PC-3 (cell line): ENCODE data around the gene YIF1A. TPM values are rescaled to one million over a fixed set of nuclear protein-coding genes. Genes with fewer than 3 reads are reported as not detected.

Source experiments
- ATAC-seq: fragments of 200-7000 bp; cut with Tn5 transposase; 2 replicates; pipeline ENCODE4 v1.9.1; 2020; ENCODE audit warnings: mild to moderate bottlenecking, moderate library complexity
- BruUV-seq: library from RNA; stranded (reverse); fragments of 400-500 nt; replicated peaks from 2 replicates; lab custom pipeline; 2021; lab: Mats Ljungman, UMichigan
- CTCF ChIA-PET: fragments of 300-600 bp; sonication (Branson Sonifier 250); formaldehyde crosslinking; loops from one replicate; lab custom pipeline; 2022; ENCODE audit warnings: antibody characterized with exemption; lab: Charles Lee
- POLR2A ChIA-PET: fragments of 300-600 bp; sonication (Branson Sonifier 250); formaldehyde crosslinking; loops from one replicate; lab custom pipeline; 2022; ENCODE audit warnings: antibody characterized with exemption; ENCODE audit not compliant: unreplicated experiment; lab: Charles Lee
- DNase-seq: peaks from one replicate; pipeline ENCODE4 v3.0.0-alpha.2; 2015
- H2AFZ ChIP-seq: fragments of 300-600 bp; sonication (generic); 2 replicates; pipeline ENCODE4 v1.6.0; 2016; ENCODE audit warnings: antibody characterized with exemption, low read length
- H3F3A ChIP-seq: fragments of 300-600 bp; sonication (generic); one replicate; pipeline ENCODE4 v1.6.0; 2017; ENCODE audit warnings: antibody characterized with exemption, low read length, control low read depth, mild to moderate bottlenecking; ENCODE audit not compliant: unreplicated experiment
- H3K27ac ChIP-seq: fragments of 300-600 bp; sonication (generic); 2 replicates; pipeline ENCODE4 v1.5.1; 2016; ENCODE audit warnings: mild to moderate bottlenecking, low read length
- H3K27me3 ChIP-seq: fragments of 300-600 bp; sonication (generic); 2 replicates; pipeline ENCODE4 v1.6.1; 2016; ENCODE audit warnings: low read length, mixed read lengths
- H3K36me3 ChIP-seq: fragments of 300-600 bp; sonication (generic); 2 replicates; pipeline ENCODE4 v1.6.1; 2016; ENCODE audit warnings: low read depth, mixed run types, low read length, mixed read lengths
- H3K4me1 ChIP-seq: fragments of 300-600 bp; sonication (generic); 2 replicates; pipeline ENCODE4 v1.5.1; 2016; ENCODE audit warnings: low read length; ENCODE audit not compliant: insufficient read depth
- H3K4me2 ChIP-seq: fragments of 300-600 bp; sonication (generic); 2 replicates; pipeline ENCODE4 v1.6.0; 2016; ENCODE audit warnings: low read length
- H3K4me3 ChIP-seq: fragments of 300-600 bp; sonication (generic); 2 replicates; pipeline ENCODE4 v1.5.1; 2016; ENCODE audit warnings: mild to moderate bottlenecking, low read length, mixed read lengths
- H3K79me2 ChIP-seq: fragments of 300-600 bp; sonication (generic); 2 replicates; pipeline ENCODE4 v1.6.1; 2017; ENCODE audit warnings: low read length, mixed read lengths
- H3K9ac ChIP-seq: fragments of 300-600 bp; sonication (generic); 2 replicates; pipeline ENCODE4 v1.6.0; 2016; ENCODE audit warnings: mild to moderate bottlenecking, low read length
- H3K9me2 ChIP-seq: fragments of 300-600 bp; sonication (generic); replicated peaks from 2 replicates; pipeline ENCODE4 v1.6.1; 2016; ENCODE audit warnings: mixed run types, low read length, mixed read lengths
- H3K9me3 ChIP-seq: fragments of 300-600 bp; sonication (generic); 2 replicates; pipeline ENCODE4 v1.6.1; 2016; ENCODE audit warnings: low read length, mixed read lengths
- H4K20me1 ChIP-seq: fragments of 300-600 bp; sonication (generic); 2 replicates; pipeline ENCODE4 v1.6.1; 2016; ENCODE audit warnings: low read length, mixed read lengths
- EZH2 ChIP-seq: fragments of 300-600 bp; sonication (generic); IDR thresholded peaks from one replicate; pipeline ENCODE4 v1.6.1; 2017; ENCODE audit warnings: antibody characterized with exemption, mild to moderate bottlenecking, low read length; ENCODE audit not compliant: unreplicated experiment
- EZH2phosphoT487 ChIP-seq: fragments of 300-600 bp; sonication (generic); IDR thresholded peaks from 2 replicates; pipeline ENCODE4 v1.6.1; 2018; ENCODE audit warnings: mild to moderate bottlenecking, antibody characterized with exemption, low read length, borderline replicate concordance
- intact Hi-C: fragments of 100-400 bp; cut with micrococcal nuclease; formaldehyde crosslinking; loops from 2 replicates; pipeline ENCODE4 v1.9.0; 2023
- total RNA-seq: library from RNA; depleted of rRNA; stranded (reverse); fragments of >200 nt; gene quantifications from 2 replicates; pipeline ENCODE4 v1.2.3, GENCODE V29; 2014
- TF ChIP-seq, protein P1 (sequence below): fragments of 300-600 bp; sonication (generic); conservative IDR thresholded peaks from 2 replicates; pipeline ENCODE4 v1.5.1; 2017; ENCODE audit warnings: antibody characterized with exemption, low read depth, mild to moderate bottlenecking, low read length

Gene YIF1A
- total RNA-seq, 1 experiment from 2014 or later = 236 TPM

DNA sequence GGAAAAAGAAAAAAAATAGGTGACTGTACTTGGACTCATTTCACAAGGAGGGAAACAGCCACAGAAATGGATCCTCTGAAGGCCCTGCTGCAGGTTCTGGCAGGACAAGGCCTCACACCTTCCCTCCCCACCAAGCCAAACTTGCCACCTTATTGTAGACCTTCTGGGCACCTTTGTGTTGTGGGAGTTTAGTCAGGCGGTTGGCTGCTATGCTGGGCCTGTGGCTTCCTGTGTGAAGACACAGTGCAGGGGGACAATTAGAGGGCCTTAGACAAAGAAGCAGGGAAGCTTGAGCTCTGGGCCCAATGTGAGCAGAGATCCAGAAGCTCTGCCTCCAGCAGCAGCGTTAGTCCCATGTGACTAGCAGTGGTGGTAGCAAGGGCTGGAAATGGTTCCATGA, 16.3 kb downstream of the YIF1A start:
- no peak overlapping the region for H3K4me3 ChIP-seq
- no peak for TF ChIP-seq EZH2phosphoT487
- TF ChIP-seq, protein P1, sequence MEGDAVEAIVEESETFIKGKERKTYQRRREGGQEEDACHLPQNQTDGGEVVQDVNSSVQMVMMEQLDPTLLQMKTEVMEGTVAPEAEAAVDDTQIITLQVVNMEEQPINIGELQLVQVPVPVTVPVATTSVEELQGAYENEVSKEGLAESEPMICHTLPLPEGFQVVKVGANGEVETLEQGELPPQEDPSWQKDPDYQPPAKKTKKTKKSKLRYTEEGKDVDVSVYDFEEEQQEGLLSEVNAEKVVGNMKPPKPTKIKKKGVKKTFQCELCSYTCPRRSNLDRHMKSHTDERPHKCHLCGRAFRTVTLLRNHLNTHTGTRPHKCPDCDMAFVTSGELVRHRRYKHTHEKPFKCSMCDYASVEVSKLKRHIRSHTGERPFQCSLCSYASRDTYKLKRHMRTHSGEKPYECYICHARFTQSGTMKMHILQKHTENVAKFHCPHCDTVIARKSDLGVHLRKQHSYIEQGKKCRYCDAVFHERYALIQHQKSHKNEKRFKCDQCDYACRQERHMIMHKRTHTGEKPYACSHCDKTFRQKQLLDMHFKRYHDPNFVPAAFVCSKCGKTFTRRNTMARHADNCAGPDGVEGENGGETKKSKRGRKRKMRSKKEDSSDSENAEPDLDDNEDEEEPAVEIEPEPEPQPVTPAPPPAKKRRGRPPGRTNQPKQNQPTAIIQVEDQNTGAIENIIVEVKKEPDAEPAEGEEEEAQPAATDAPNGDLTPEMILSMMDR = no peak
- no peak for TF ChIP-seq EZH2
- POLR2A ChIA-PET = interaction anchor here (0.7 kb wide), 1 partner anchor 32 kb away, joined by 5 read pairs; no protein-coding TSS in a partner anchor
- H3K79me2 ChIP-seq = peaks cover 24% of the 10 kb centered on the region
- BruUV-seq = no TSS peak
- peaks cover 37% of the 10 kb centered on the region; the same call in 1 of the 2 replicates for H3K36me3 ChIP-seq
- no peak for ATAC-seq
- H3K9ac ChIP-seq = no peak overlapping the region
- no peaks in the 10 kb centered on the region for H3K9me2 ChIP-seq
- CTCF ChIA-PET = no interaction called here
- 0 out of 2 replicates have a peak, but pooled peaks cover 21% of the 10 kb centered on the region for H4K20me1 ChIP-seq
- no peak overlapping the region for H3K4me2 ChIP-seq
- no peaks in the 10 kb centered on the region for H3F3A ChIP-seq
- no peak overlapping the region for H3K27ac ChIP-seq
- no peaks in the 10 kb centered on the region for H3K27me3 ChIP-seq
- peaks cover 10% of the 10 kb centered on the region for H3K4me1 ChIP-seq
- no peak overlapping the region for H2AFZ ChIP-seq
- intact Hi-C loops = no loop called here
- no peaks in the 10 kb centered on the region for H3K9me3 ChIP-seq
- DNase-seq = no peak

DNA sequence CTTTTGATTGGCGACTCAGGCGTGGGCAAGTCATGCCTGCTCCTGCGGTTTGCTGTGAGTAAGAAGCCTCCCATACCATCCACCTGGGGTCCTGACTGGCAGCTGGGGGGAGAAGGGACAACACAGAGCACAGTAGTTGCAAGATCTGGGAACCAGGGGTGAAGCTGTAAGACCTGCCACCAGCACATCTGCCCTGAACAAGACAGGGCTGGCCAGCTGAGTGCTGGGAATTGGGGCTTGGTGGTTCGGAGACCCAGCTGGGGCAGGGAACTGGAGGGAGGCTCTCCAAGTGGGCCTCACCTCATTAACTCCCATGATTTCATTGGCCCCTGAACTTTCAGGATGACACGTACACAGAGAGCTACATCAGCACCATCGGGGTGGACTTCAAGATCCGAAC, 17.1 kb downstream of the YIF1A start:
- TF ChIP-seq, protein P1 = no peak
- TF ChIP-seq EZH2 (no peak), EZH2phosphoT487 (no peak)
- peaks cover 10% of the 10 kb centered on the region for H3K4me1 ChIP-seq
- ChIA-PET POLR2A (no interaction called here), CTCF (no interaction called here)
- H3K27me3 ChIP-seq = no peaks in the 10 kb centered on the region
- H3K79me2 ChIP-seq = peaks cover 24% of the 10 kb centered on the region
- no TSS peak for BruUV-seq
- no peak overlapping the region for H3K27ac ChIP-seq
- no peak for DNase-seq
- H3K36me3 ChIP-seq = peaks cover 37% of the 10 kb centered on the region; the same call in 1 of the 2 replicates
- intact Hi-C loops = no loop called here
- H3K4me3 ChIP-seq = no peak overlapping the region
- no peak for ATAC-seq
- no peaks in the 10 kb centered on the region for H3F3A ChIP-seq
- 0 out of 2 replicates have a peak, but pooled peaks cover 21% of the 10 kb centered on the region for H4K20me1 ChIP-seq
- H3K9ac ChIP-seq = no peak overlapping the region
- no peaks in the 10 kb centered on the region for H3K9me3 ChIP-seq
- no peak overlapping the region for H3K4me2 ChIP-seq
- no peak overlapping the region for H2AFZ ChIP-seq
- no peaks in the 10 kb centered on the region for H3K9me2 ChIP-seq
